HepG2 (cell line): ENCODE results near the gene GRAP. TPM values are rescaled to one million over a fixed set of nuclear protein-coding genes. Genes with fewer than 3 reads are reported as not detected.

ENCODE experiments used
- AKAP8 ChIP-seq: sonication (generic); formaldehyde crosslinking; IDR thresholded peaks from 2 replicates; pipeline ENCODE4 v1.5.1; 2020; ENCODE audit warnings: mild to moderate bottlenecking, missing genetic modification reagents
- ATF7-NPFF ChIP-seq: sonication (generic); formaldehyde crosslinking; IDR thresholded peaks from 2 replicates; pipeline ENCODE4 v1.8.1; 2023; ENCODE audit warnings: mild to moderate bottlenecking, low read depth, missing genetic modification reagents, moderate library complexity
- FIP1L1 ChIP-seq: fragments of 200-400 bp; formaldehyde crosslinking; IDR thresholded peaks from 2 replicates; pipeline ENCODE4 v1.6.1; 2018; ENCODE audit warnings: low read depth, mild to moderate bottlenecking, low read length, moderate library complexity, borderline replicate concordance; ENCODE audit not compliant: insufficient read depth
- GFI1 ChIP-seq: sonication (generic); formaldehyde crosslinking; IDR thresholded peaks from 2 replicates; pipeline ENCODE4 v1.5.0; 2020; ENCODE audit warnings: missing genetic modification reagents, mild to moderate bottlenecking, borderline replicate concordance
- GTF3A ChIP-seq: sonication (generic); formaldehyde crosslinking; conservative IDR thresholded peaks from 2 replicates; pipeline ENCODE4 v1.4.0; 2020; ENCODE audit warnings: mild to moderate bottlenecking, missing genetic modification reagents
- HOXA5 ChIP-seq: sonication (generic); formaldehyde crosslinking; IDR thresholded peaks from 2 replicates; pipeline ENCODE4 v1.4.0; 2020; ENCODE audit warnings: missing genetic modification reagents
- IKZF4 ChIP-seq: sonication (generic); formaldehyde crosslinking; IDR thresholded peaks from 2 replicates; pipeline ENCODE4 v1.5.1; 2020; ENCODE audit warnings: borderline replicate concordance, mild to moderate bottlenecking, low read depth, missing genetic modification reagents; ENCODE audit errors: not compliant biosample characterization
- LCORL ChIP-seq, 2 experiments: fragments of 450-650 bp in 1 of 2; sonication (generic) in 1 of 2; formaldehyde crosslinking in 1 of 2; IDR thresholded peaks; 2 replicates each; pipeline versions ENCODE4 v1.5.0 to v1.6.1; 2017 to 2020; ENCODE audit warnings: antibody characterized with exemption in 1 of 2, missing genetic modification reagents in 1 of 2
- MBD4 ChIP-seq: IDR thresholded peaks from 2 replicates; pipeline ENCODE4 v1.6.1; 2012; ENCODE audit warnings: low read length, inconsistent platforms, borderline replicate concordance
- MED8 ChIP-seq: sonication (generic); formaldehyde crosslinking; IDR thresholded peaks from 2 replicates; pipeline ENCODE4 v1.8.1; 2023; ENCODE audit warnings: mild to moderate bottlenecking, missing genetic modification reagents; ENCODE audit not compliant: insufficient replicate concordance
- PCBP2 ChIP-seq: fragments of 200-400 bp; formaldehyde crosslinking; optimal IDR thresholded peaks from 2 replicates; pipeline ENCODE3; 2018; ENCODE audit warnings: low read length, low read depth; ENCODE audit not compliant: poor library complexity, severe bottlenecking
- SNAPC2 ChIP-seq: sonication (generic); formaldehyde crosslinking; IDR thresholded peaks from 2 replicates; pipeline ENCODE4 v1.8.1; 2022; ENCODE audit warnings: mild to moderate bottlenecking, missing genetic modification reagents
- ZNF501 ChIP-seq: sonication (generic); formaldehyde crosslinking; IDR thresholded peaks from 2 replicates; pipeline ENCODE4 v1.5.1; 2020; ENCODE audit warnings: mild to moderate bottlenecking, moderate library complexity, missing genetic modification reagents
- ZNF614 ChIP-seq: IDR thresholded peaks from 2 replicates; pipeline ENCODE4 v1.6.1; 2018; ENCODE audit warnings: missing biosample characterization, missing genetic modification reagents, inconsistent platforms, borderline replicate concordance
- ZNF644 ChIP-seq: IDR thresholded peaks from 2 replicates; pipeline ENCODE4 v1.6.1; 2016; ENCODE audit warnings: low read depth
- ZNF792 ChIP-seq: IDR thresholded peaks from 2 replicates; pipeline ENCODE4 v1.6.1; 2016
- polyA plus RNA-seq, 8 experiments: library from polyadenylated mRNA; depleted of rRNA in 3 of 8; stranded (reverse) in 7 of 8; unstranded in 1 of 8; fragments of >200 nt; fragmentation: Illumina TruSeq in 4 of 8; extraction: Trizol in 4 of 8; gene quantifications; 2 replicates each; pipeline versions ENCODE4 v1.2.1 to v1.2.3, GENCODE V29; 2011 to 2016; ENCODE audit warnings: low read depth in 4 of 8, missing spikeins in 1 of 8, mixed read lengths in 1 of 8; ENCODE audit not compliant: insufficient read depth in 1 of 8
- total RNA-seq, 5 experiments: library from RNA; depleted of rRNA; stranded (reverse); fragments of >200 nt; fragmentation: Illumina TruSeq; extraction: Trizol; gene quantifications; 2 replicates each; pipeline ENCODE4 v1.2.3, GENCODE V29; 2016; ENCODE audit warnings: low read depth in 1 of 5
- TF ChIP-seq, protein P1 (sequence below): sonication (generic); formaldehyde crosslinking; IDR thresholded peaks from 2 replicates; pipeline ENCODE4 v1.8.1; 2023; ENCODE audit warnings: mild to moderate bottlenecking, moderate library complexity, missing genetic modification reagents
- TF ChIP-seq, protein P2 (sequence below): sonication (generic); formaldehyde crosslinking; IDR thresholded peaks from 2 replicates; pipeline ENCODE4 v1.5.0; 2020; ENCODE audit warnings: mild to moderate bottlenecking, missing genetic modification reagents, moderate library complexity
- TF ChIP-seq, protein P3 (sequence below): sonication (generic); formaldehyde crosslinking; IDR thresholded peaks from 2 replicates; pipeline ENCODE4 v1.4.0; 2020; ENCODE audit warnings: missing genetic modification reagents
- TF ChIP-seq, protein P4 (sequence below): sonication (generic); formaldehyde crosslinking; IDR thresholded peaks from 2 replicates; pipeline ENCODE4 v1.4.0; 2020; ENCODE audit warnings: missing genetic modification reagents
- TF ChIP-seq, protein P5 (sequence below): sonication (generic); formaldehyde crosslinking; IDR thresholded peaks from 2 replicates; pipeline ENCODE4 v1.4.0; 2020; ENCODE audit warnings: mild to moderate bottlenecking, low read depth, missing genetic modification reagents

The GRAP gene
- total and polyA plus RNA-seq, 2 of the 13 experiments (the other 11 are each of a cell fraction or from before 2014, with no cell fraction given) = 0.77 to 1.7 TPM

DNA sequence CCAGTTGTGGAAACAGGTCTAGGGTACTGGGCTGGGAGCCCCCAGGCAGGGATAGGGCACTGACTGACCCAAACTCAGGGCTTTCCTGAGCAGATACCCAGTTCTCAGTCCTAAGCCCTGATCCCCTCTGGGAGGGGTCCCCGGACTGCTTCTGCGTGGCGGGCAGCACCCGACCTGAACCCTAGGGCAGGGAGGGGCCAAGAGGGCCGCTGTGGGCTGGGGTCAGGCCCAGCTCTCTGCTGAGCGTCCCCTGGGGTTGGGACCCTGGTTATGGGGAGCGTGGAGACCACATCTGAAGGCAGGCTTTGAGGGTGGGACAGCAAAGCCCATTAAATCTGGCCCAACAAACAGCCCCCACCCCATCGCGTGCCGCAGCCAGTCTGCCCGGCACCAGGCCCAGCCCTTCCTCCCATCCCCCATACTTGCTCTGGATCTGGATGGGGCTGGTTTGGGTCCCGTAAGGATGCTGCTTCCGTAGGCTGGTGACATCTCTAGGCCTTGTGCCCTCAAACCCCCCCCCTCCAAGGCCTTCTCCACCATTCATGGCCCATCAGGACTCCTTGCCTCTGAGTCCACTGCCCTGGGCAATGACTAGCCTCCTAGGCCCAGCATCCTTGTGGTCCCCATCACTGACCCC is 41.5 kb downstream of the GRAP start (continued):
- TF ChIP-seq GTF3A (CRISPR knock-in tag) (0 out of 2 replicates have a peak, but pooled peaks have one; percentile 17), GFI1 (CRISPR knock-in tag) (peak; percentile 1; the same call in 1 of the 2 replicates), LCORL (IDR thresholded peaks at IDR 0.05) (no peak), LCORL (CRISPR knock-in tag; IDR thresholded peaks at IDR 0.05) (0 out of 2 replicates have a peak, but pooled peaks have one; percentile 52), ZNF644 (CRISPR knock-in tag) (no peak), HOXA5 (CRISPR knock-in tag) (peak; percentile 81; the same call in 1 of the 2 replicates), PCBP2 (no peak), MBD4 (no peak), ZNF792 (CRISPR knock-in tag) (peak; percentile 3; the same call in 1 of the 2 replicates), IKZF4 (CRISPR knock-in tag) (peak; percentile 37), FIP1L1 (0 out of 2 replicates have a peak, but pooled peaks have one; percentile 10), ZNF501 (CRISPR knock-in tag) (0 out of 2 replicates have a peak, but pooled peaks have one; percentile 10), MED8 (CRISPR knock-in tag) (peak; percentile 68), ZNF614 (CRISPR knock-in tag) (no peak), AKAP8 (no peak), SNAPC2 (CRISPR knock-in tag) (no peak), ATF7-NPFF (CRISPR knock-in tag) (0 out of 2 replicates have a peak, but pooled peaks have one; percentile 31)
- TF ChIP-seq, protein P1, sequence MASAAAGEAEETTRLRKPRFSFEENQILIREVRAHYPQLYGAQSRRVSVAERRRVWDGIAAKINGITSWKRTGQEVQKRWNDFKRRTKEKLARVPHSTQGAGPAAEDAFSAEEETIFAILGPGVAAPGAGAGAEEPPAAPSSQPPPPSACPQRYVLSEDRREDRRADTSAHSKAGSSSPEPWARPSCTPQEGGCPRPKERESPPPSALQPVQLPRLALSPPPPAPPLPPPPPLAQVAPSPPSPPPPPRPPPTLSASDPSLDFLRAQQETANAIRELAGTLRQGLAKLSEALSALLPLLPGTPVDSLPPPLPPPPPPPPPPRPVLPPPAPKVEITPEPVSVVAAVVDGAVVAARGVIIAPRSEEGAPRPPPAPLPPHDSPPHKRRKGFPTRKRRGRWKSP (CRISPR knock-in tag) = 0 out of 2 replicates have a peak, but pooled peaks have one; percentile 7
- TF ChIP-seq, protein P2, sequence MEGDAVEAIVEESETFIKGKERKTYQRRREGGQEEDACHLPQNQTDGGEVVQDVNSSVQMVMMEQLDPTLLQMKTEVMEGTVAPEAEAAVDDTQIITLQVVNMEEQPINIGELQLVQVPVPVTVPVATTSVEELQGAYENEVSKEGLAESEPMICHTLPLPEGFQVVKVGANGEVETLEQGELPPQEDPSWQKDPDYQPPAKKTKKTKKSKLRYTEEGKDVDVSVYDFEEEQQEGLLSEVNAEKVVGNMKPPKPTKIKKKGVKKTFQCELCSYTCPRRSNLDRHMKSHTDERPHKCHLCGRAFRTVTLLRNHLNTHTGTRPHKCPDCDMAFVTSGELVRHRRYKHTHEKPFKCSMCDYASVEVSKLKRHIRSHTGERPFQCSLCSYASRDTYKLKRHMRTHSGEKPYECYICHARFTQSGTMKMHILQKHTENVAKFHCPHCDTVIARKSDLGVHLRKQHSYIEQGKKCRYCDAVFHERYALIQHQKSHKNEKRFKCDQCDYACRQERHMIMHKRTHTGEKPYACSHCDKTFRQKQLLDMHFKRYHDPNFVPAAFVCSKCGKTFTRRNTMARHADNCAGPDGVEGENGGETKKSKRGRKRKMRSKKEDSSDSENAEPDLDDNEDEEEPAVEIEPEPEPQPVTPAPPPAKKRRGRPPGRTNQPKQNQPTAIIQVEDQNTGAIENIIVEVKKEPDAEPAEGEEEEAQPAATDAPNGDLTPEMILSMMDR = 0 out of 2 replicates have a peak, but pooled peaks have one; percentile 0
- TF ChIP-seq, protein P3, sequence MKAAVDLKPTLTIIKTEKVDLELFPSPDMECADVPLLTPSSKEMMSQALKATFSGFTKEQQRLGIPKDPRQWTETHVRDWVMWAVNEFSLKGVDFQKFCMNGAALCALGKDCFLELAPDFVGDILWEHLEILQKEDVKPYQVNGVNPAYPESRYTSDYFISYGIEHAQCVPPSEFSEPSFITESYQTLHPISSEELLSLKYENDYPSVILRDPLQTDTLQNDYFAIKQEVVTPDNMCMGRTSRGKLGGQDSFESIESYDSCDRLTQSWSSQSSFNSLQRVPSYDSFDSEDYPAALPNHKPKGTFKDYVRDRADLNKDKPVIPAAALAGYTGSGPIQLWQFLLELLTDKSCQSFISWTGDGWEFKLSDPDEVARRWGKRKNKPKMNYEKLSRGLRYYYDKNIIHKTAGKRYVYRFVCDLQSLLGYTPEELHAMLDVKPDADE (CRISPR knock-in tag) = 0 out of 2 replicates have a peak, but pooled peaks have one; percentile 40
- TF ChIP-seq, protein P4, sequence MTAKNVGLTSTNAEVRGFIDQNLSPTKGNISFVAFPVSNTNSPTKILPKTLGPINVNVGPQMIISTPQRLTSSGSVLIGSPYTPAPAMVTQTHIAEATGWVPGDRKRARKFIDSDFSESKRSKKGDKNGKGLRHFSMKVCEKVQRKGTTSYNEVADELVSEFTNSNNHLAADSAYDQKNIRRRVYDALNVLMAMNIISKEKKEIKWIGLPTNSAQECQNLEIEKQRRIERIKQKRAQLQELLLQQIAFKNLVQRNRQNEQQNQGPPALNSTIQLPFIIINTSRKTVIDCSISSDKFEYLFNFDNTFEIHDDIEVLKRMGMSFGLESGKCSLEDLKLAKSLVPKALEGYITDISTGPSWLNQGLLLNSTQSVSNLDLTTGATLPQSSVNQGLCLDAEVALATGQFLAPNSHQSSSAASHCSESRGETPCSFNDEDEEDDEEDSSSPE (CRISPR knock-in tag) = 0 out of 2 replicates have a peak, but pooled peaks have one; percentile 4
- TF ChIP-seq, protein P5, sequence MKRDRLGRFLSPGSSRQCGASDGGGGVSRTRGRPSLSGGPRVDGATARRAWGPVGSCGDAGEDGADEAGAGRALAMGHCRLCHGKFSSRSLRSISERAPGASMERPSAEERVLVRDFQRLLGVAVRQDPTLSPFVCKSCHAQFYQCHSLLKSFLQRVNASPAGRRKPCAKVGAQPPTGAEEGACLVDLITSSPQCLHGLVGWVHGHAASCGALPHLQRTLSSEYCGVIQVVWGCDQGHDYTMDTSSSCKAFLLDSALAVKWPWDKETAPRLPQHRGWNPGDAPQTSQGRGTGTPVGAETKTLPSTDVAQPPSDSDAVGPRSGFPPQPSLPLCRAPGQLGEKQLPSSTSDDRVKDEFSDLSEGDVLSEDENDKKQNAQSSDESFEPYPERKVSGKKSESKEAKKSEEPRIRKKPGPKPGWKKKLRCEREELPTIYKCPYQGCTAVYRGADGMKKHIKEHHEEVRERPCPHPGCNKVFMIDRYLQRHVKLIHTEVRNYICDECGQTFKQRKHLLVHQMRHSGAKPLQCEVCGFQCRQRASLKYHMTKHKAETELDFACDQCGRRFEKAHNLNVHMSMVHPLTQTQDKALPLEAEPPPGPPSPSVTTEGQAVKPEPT (CRISPR knock-in tag) = 0 out of 2 replicates have a peak, but pooled peaks have one; percentile 13
